Hepatocyte (in vitro differentiated cells): ENCODE data around the gene DERL3. TPM values are rescaled to one million over a fixed set of nuclear protein-coding genes. Genes with fewer than 3 reads are reported as not detected.

Experiments
- DNase-seq: peaks from one replicate; pipeline ENCODE4 v3.0.0-alpha.2; 2016; ENCODE audit warnings: low spot score
- H2AFZ ChIP-seq: fragments of 200-600 bp; sonication (generic); 2 replicates; pipeline ENCODE4 v1.6.0; 2016; ENCODE audit warnings: antibody characterized with exemption, mild to moderate bottlenecking
- H3K27ac ChIP-seq: fragments of 200-600 bp; sonication (generic); 2 replicates; pipeline ENCODE4 v1.5.1; 2016; ENCODE audit warnings: mild to moderate bottlenecking
- H3K27me3 ChIP-seq: fragments of 200-600 bp; sonication (generic); 2 replicates; pipeline ENCODE4 v1.6.1; 2016
- H3K36me3 ChIP-seq: fragments of 200-600 bp; sonication (generic); replicated peaks from 2 replicates; pipeline ENCODE4 v1.5.1; 2016; ENCODE audit warnings: low read depth; ENCODE audit not compliant: insufficient read depth
- H3K4me1 ChIP-seq: fragments of 200-600 bp; sonication (generic); 2 replicates; pipeline ENCODE4 v1.5.1; 2016; ENCODE audit warnings: mild to moderate bottlenecking, moderate library complexity; ENCODE audit not compliant: insufficient read depth
- H3K4me2 ChIP-seq: fragments of 200-600 bp; sonication (generic); 2 replicates; pipeline ENCODE4 v1.6.0; 2016
- H3K4me3 ChIP-seq: fragments of 200-600 bp; sonication (generic); 2 replicates; pipeline ENCODE4 v1.5.1; 2016; ENCODE audit warnings: mild to moderate bottlenecking
- H3K79me2 ChIP-seq: fragments of 200-600 bp; sonication (generic); 2 replicates; pipeline ENCODE4 v1.6.0; 2017; ENCODE audit warnings: mild to moderate bottlenecking
- H3K9me2 ChIP-seq: fragments of 200-600 bp; sonication (generic); replicated peaks from 2 replicates; pipeline ENCODE4 v1.6.0; 2017; ENCODE audit warnings: mild to moderate bottlenecking; ENCODE audit not compliant: insufficient read depth
- H3K9me3 ChIP-seq: fragments of 200-600 bp; sonication (generic); 2 replicates; pipeline ENCODE4 v1.5.1; 2016; ENCODE audit warnings: low read depth, mild to moderate bottlenecking
- H4K20me1 ChIP-seq: fragments of 200-600 bp; sonication (generic); 2 replicates; pipeline ENCODE4 v1.6.0; 2016; ENCODE audit warnings: mild to moderate bottlenecking; ENCODE audit not compliant: insufficient read depth, poor library complexity, severe bottlenecking
- CTCF ChIP-seq: fragments of 200-600 bp; sonication (generic); IDR thresholded peaks from 2 replicates; pipeline ENCODE4 v1.5.1; 2016; ENCODE audit warnings: antibody characterized with exemption, mild to moderate bottlenecking; ENCODE audit not compliant: poor library complexity
- EZH2 ChIP-seq: fragments of 200-600 bp; sonication (generic); IDR thresholded peaks from 2 replicates; pipeline ENCODE4 v1.6.1; 2016; ENCODE audit warnings: antibody characterized with exemption, mild to moderate bottlenecking, borderline replicate concordance
- EZH2phosphoT487 ChIP-seq: fragments of 200-600 bp; sonication (generic); IDR thresholded peaks from one replicate; pipeline ENCODE4 v1.6.1; 2018; ENCODE audit warnings: antibody characterized with exemption, mild to moderate bottlenecking, low read depth, moderate library complexity; ENCODE audit not compliant: unreplicated experiment, severe bottlenecking
- WGBS: methylation state at CpG from one replicate; pipeline ENCODE4 v1.1.6; 2016; ENCODE audit warnings: low lambda C conversion rate; ENCODE audit errors: missing lambda C conversion rate; 5-methylcytosine and 5-hydroxymethylcytosine counted together
- polyA plus RNA-seq: library from polyadenylated mRNA; unstranded; fragments of >200 nt; fragmentation: Nextera tagmentation; extraction: Ambion mirVana; gene quantifications from 2 replicates; pipeline ENCODE4 v1.2.1, GENCODE V29; 2016
- small RNA-seq: library from RNA; depleted of rRNA; stranded (forward); fragments of <200 nt; gene quantifications from one replicate; pipeline ENCODE3, GENCODE V24; 2014
- total RNA-seq: library from RNA; depleted of rRNA; stranded (reverse); fragments of >200 nt; gene quantifications from 2 replicates; pipeline ENCODE4 v1.2.3, GENCODE V29; 2014

The DERL3 gene
- total and polyA plus RNA-seq, 2 experiments from 2014 or later = 1.6 to 6.1 TPM

- H3K27ac ChIP-seq = peak within 1 kb of the TSS; percentile 100
- peaks cover 48% of the 10 kb centered on the region for H3K79me2 ChIP-seq
- H2AFZ ChIP-seq = peak within 1 kb of the TSS; percentile 77
- peak within 1 kb of the TSS; percentile 91 for H3K4me3 ChIP-seq
- no peaks in the 10 kb centered on the region for H3K27me3 ChIP-seq
- no peak for TF ChIP-seq CTCF
- no peak for TF ChIP-seq EZH2phosphoT487
- no peak for TF ChIP-seq EZH2
- peak within 1 kb of the TSS; percentile 85 for H3K4me2 ChIP-seq
- DNase-seq = peak; percentile 96
- WGBS = 1% methylated on average over 67 of the region's 97 CpGs
- no peaks in the 10 kb centered on the region for H3K36me3 ChIP-seq
- no peaks in the 10 kb centered on the region for H3K9me3 ChIP-seq
- H3K4me1 ChIP-seq = peaks cover 67% of the 10 kb centered on the region
- peaks cover 46% of the 10 kb centered on the region for H4K20me1 ChIP-seq
- no peaks in the 10 kb centered on the region for H3K9me2 ChIP-seq
These were observed 51.8 kb downstream of the DERL3 start, which contains the start of gene SMARCB1 for GRCh38 chr22:23786752-23787599. SMARCB1 (plus strand) TSS chr22:23786966; CDS start chr22:23787170, 204 bp downstream.

GRCh38 chr22:23786261-23786710, 52.5 kb downstream of the DERL3 start:
- Histone ChIP-seq H3K27ac (peak overlapping the region; percentile 100), H2AFZ (peak overlapping the region; percentile 77), H3K4me1 (peaks cover 67% of the 10 kb centered on the region), H3K36me3 (no peaks in the 10 kb centered on the region), H3K79me2 (peaks cover 41% of the 10 kb centered on the region), H4K20me1 (peaks cover 40% of the 10 kb centered on the region), H3K9me3 (no peaks in the 10 kb centered on the region), H3K27me3 (no peaks in the 10 kb centered on the region), H3K9me2 (no peaks in the 10 kb centered on the region), H3K4me2 (peak overlapping the region; percentile 85), H3K4me3 (no peak overlapping the region)
- no peak for DNase-seq
- WGBS = 73% methylated on average over 9 of the region's 9 CpGs
- TF ChIP-seq CTCF (no peak), EZH2 (no peak), EZH2phosphoT487 (no peak)

Small RNA genes lying within 50 kb of the gene (small RNA-seq; reads per million reads assigned to genes)
- not detected for gene RN7SL268P

Other genes with a start within 250 kb of the DERL3 start
- gene DRICH1, start 206.7 kb downstream of the DERL3 start, total RNA-seq = 0.48 TPM in 1 of 2 replicates, not detected in the other
- 0.43 TPM in 1 of 2 replicates, not detected in the other for gene DRICH1, start 206.7 kb downstream of the DERL3 start, polyA plus RNA-seq
- gene RGL4, start 148.0 kb downstream of the DERL3 start, total RNA-seq = not detected in 2 replicates
- gene RGL4, start 148.0 kb downstream of the DERL3 start, polyA plus RNA-seq = 0.61 and 0.68 TPM in 2 replicates
- gene ZNF70, start 87.9 kb downstream of the DERL3 start, total RNA-seq = 4.6 and 5.2 TPM in 2 replicates
- 1.3 and 2.3 TPM in 2 replicates for gene ZNF70, start 87.9 kb downstream of the DERL3 start, polyA plus RNA-seq
- gene VPREB3, start 84.6 kb downstream of the DERL3 start, total RNA-seq = not detected in 2 replicates
- not detected in 2 replicates for gene VPREB3, start 84.6 kb downstream of the DERL3 start, polyA plus RNA-seq
- gene C22orf15, start 76.0 kb downstream of the DERL3 start, total RNA-seq = not detected in 2 replicates
- gene C22orf15, start 76.0 kb downstream of the DERL3 start, polyA plus RNA-seq = 0.35 and 0.37 TPM in 2 replicates
- 4.0 and 36.5 TPM in 2 replicates for gene CHCHD10, start 71.0 kb downstream of the DERL3 start, total RNA-seq
- 53.0 and 68.1 TPM in 2 replicates for gene CHCHD10, start 71.0 kb downstream of the DERL3 start, polyA plus RNA-seq
- gene MMP11, start 66.2 kb downstream of the DERL3 start, total RNA-seq = 27.9 and 36.2 TPM in 2 replicates
- 22.8 and 25.2 TPM in 2 replicates for gene MMP11, start 66.2 kb downstream of the DERL3 start, polyA plus RNA-seq
- gene SMARCB1, start 52.0 kb downstream of the DERL3 start, total RNA-seq = 84.3 and 88.2 TPM in 2 replicates
- gene SMARCB1, start 52.0 kb downstream of the DERL3 start, polyA plus RNA-seq = 103 and 120 TPM in 2 replicates
- 11.6 and 15.0 TPM in 2 replicates for gene SLC2A11, start 18.9 kb upstream of the DERL3 start, total RNA-seq
- gene SLC2A11, start 18.9 kb upstream of the DERL3 start, polyA plus RNA-seq = 15.0 and 20.9 TPM in 2 replicates
- 240 and 306 TPM in 2 replicates for gene MIF, start 55.4 kb upstream of the DERL3 start, total RNA-seq
- gene MIF, start 55.4 kb upstream of the DERL3 start, polyA plus RNA-seq = 2,070 and 2,177 TPM in 2 replicates
- 0.24 and 1.3 TPM in 2 replicates for gene GSTT2B, start 122.2 kb upstream of the DERL3 start, total RNA-seq
- 3.0 and 5.6 TPM in 2 replicates for gene GSTT2B, start 122.2 kb upstream of the DERL3 start, polyA plus RNA-seq
- not detected in 2 replicates for gene DDTL, start 127.9 kb upstream of the DERL3 start, total RNA-seq
- 4.7 and 7.2 TPM in 2 replicates for gene DDTL, start 127.9 kb upstream of the DERL3 start, polyA plus RNA-seq
- 136 and 143 TPM in 2 replicates for gene DDT, start 135.4 kb upstream of the DERL3 start, total RNA-seq
- 213 and 223 TPM in 2 replicates for gene DDT, start 135.4 kb upstream of the DERL3 start, polyA plus RNA-seq
- gene GSTT2, start 141.1 kb upstream of the DERL3 start, total RNA-seq = not detected in 2 replicates
- 0.15 TPM in 1 of 2 replicates, not detected in the other for gene GSTT2, start 141.1 kb upstream of the DERL3 start, polyA plus RNA-seq
- gene GSTT4, start 166.4 kb upstream of the DERL3 start, total RNA-seq = not detected in 2 replicates
- gene GSTT4, start 166.4 kb upstream of the DERL3 start, polyA plus RNA-seq = not detected in 2 replicates
- 24.7 and 34.5 TPM in 2 replicates for gene CABIN1, start 172.3 kb upstream of the DERL3 start, total RNA-seq
- gene CABIN1, start 172.3 kb upstream of the DERL3 start, polyA plus RNA-seq = 20.9 and 21.7 TPM in 2 replicates